H9 (cell line): ENCODE measurements around the gene EIF3A. TPM values are rescaled to one million over a fixed set of nuclear protein-coding genes. Genes with fewer than 3 reads are reported as not detected.

Source experiments
- DNase-seq: peaks from one replicate; pipeline ENCODE4 v3.0.0-alpha.2; 2017
- H2AFZ ChIP-seq: one replicate; pipeline ENCODE4 v1.6.1; 2013; ENCODE audit warnings: mild to moderate bottlenecking, low read length, control low read depth, moderate library complexity
- H2AK5ac ChIP-seq: 2 replicates; pipeline ENCODE4 v1.6.1; 2013; ENCODE audit warnings: low read length, control low read depth, mixed read lengths; ENCODE audit not compliant: insufficient read length
- H2BK120ac ChIP-seq: one replicate; pipeline ENCODE4 v1.6.1; 2013; ENCODE audit warnings: low read depth, mild to moderate bottlenecking, low read length, control low read depth, inconsistent platforms; ENCODE audit not compliant: poor library complexity, severe bottlenecking
- H2BK12ac ChIP-seq: 2 replicates; pipeline ENCODE4 v1.6.1; 2013; ENCODE audit warnings: low read length, control low read depth, mixed read lengths, low read depth; ENCODE audit not compliant: insufficient read length
- H2BK15ac ChIP-seq: 2 replicates; pipeline ENCODE4 v1.6.1; 2013; ENCODE audit warnings: low read depth, low read length, control low read depth
- H2BK20ac ChIP-seq: one replicate; pipeline ENCODE4 v1.6.1; 2013; ENCODE audit warnings: low read depth, mild to moderate bottlenecking, low read length, control low read depth, inconsistent platforms; ENCODE audit not compliant: poor library complexity, severe bottlenecking
- H2BK5ac ChIP-seq: 2 replicates; pipeline ENCODE4 v1.6.1; 2013; ENCODE audit warnings: low read length, control low read depth, mixed read lengths; ENCODE audit not compliant: insufficient read length
- H3K14ac ChIP-seq: 2 replicates; pipeline ENCODE4 v1.6.1; 2013; ENCODE audit warnings: low read length, control low read depth; ENCODE audit not compliant: insufficient read depth
- H3K18ac ChIP-seq: 2 replicates; pipeline ENCODE4 v1.6.1; 2013; ENCODE audit warnings: low read depth, mild to moderate bottlenecking, mixed read lengths, low read length, control low read depth; ENCODE audit not compliant: insufficient read length
- H3K23ac ChIP-seq: 2 replicates; pipeline ENCODE4 v1.6.1; 2013; ENCODE audit warnings: low read length, control low read depth, mixed read lengths, low read depth; ENCODE audit not compliant: insufficient read length
- H3K23me2 ChIP-seq: 2 replicates; pipeline ENCODE4 v1.6.1; 2013; ENCODE audit warnings: low read depth, mild to moderate bottlenecking, mixed read lengths, low read length, control low read depth; ENCODE audit not compliant: insufficient read length, poor library complexity, severe bottlenecking
- H3K27ac ChIP-seq: 2 replicates; pipeline ENCODE4 v1.5.1; 2013; ENCODE audit warnings: low read length, control low read depth, mixed read lengths, low read depth; ENCODE audit not compliant: insufficient read length
- H3K27me3 ChIP-seq: 2 replicates; pipeline ENCODE4 v1.6.1; 2013; ENCODE audit warnings: low read length, control low read depth, inconsistent platforms; ENCODE audit not compliant: insufficient read depth
- H3K4ac ChIP-seq: 2 replicates; pipeline ENCODE4 v1.6.1; 2013; ENCODE audit warnings: low read depth, mild to moderate bottlenecking, control low read depth, inconsistent platforms, low read length, moderate library complexity
- H3K4me1 ChIP-seq: 2 replicates; pipeline ENCODE4 v1.6.1; 2013; ENCODE audit warnings: low read length, control low read depth, inconsistent platforms; ENCODE audit not compliant: insufficient read depth
- H3K4me2 ChIP-seq: 2 replicates; pipeline ENCODE4 v1.6.1; 2013; ENCODE audit warnings: low read length, control low read depth, mixed read lengths; ENCODE audit not compliant: insufficient read length, insufficient read depth
- H3K56ac ChIP-seq: 2 replicates; pipeline ENCODE4 v1.6.1; 2013; ENCODE audit warnings: low read depth, mild to moderate bottlenecking, mixed read lengths, low read length, control low read depth; ENCODE audit not compliant: insufficient read length
- H3K79me1 ChIP-seq: 2 replicates; pipeline ENCODE4 v1.6.1; 2013; ENCODE audit warnings: low read depth, mild to moderate bottlenecking, moderate library complexity, low read length, control low read depth, inconsistent platforms; ENCODE audit not compliant: insufficient read depth, poor library complexity, severe bottlenecking
- H3K79me2 ChIP-seq: 2 replicates; pipeline ENCODE4 v1.6.1; 2013; ENCODE audit warnings: low read length, control low read depth, inconsistent platforms; ENCODE audit not compliant: insufficient read depth
- H3K9ac ChIP-seq: 2 replicates; pipeline ENCODE4 v1.6.1; 2013; ENCODE audit warnings: low read length, control low read depth, mixed read lengths; ENCODE audit not compliant: insufficient read length; ENCODE audit errors: extremely low read depth
- H3K9me3 ChIP-seq: one replicate; pipeline ENCODE4 v1.6.1; 2013; ENCODE audit warnings: low read depth, low read length, inconsistent platforms; ENCODE audit not compliant: control insufficient read depth
- H3T11ph ChIP-seq: one replicate; pipeline ENCODE4 v1.6.1; 2013; ENCODE audit warnings: mild to moderate bottlenecking, low read length, control low read depth, inconsistent platforms
- H4K20me1 ChIP-seq: one replicate; pipeline ENCODE4 v1.6.1; 2013; ENCODE audit not compliant: control insufficient read depth, insufficient read length, insufficient read depth
- H4K5ac ChIP-seq: 2 replicates; pipeline ENCODE4 v1.6.1; 2013; ENCODE audit warnings: low read depth, mild to moderate bottlenecking, mixed read lengths, low read length, control low read depth; ENCODE audit not compliant: insufficient read length
- H4K8ac ChIP-seq: replicated peaks from 2 replicates; pipeline ENCODE4 v1.6.1; 2013; ENCODE audit warnings: low read length, control low read depth, mixed read lengths, low read depth; ENCODE audit not compliant: insufficient read length
- H4K91ac ChIP-seq: 2 replicates; pipeline ENCODE4 v1.6.1; 2013; ENCODE audit warnings: low read depth, mild to moderate bottlenecking, moderate library complexity, mixed read lengths, low read length, control low read depth; ENCODE audit not compliant: insufficient read length
- H3K27ac Mint-ChIP-seq, 3 experiments: 2 replicates in 2 of 3; 3 replicates in 1 of 3; pipeline ENCODE4 v1.8.0; 2020 to 2021; ENCODE audit warnings: mixed read lengths in 3 of 3, mild to moderate bottlenecking in 1 of 3, moderate library complexity in 1 of 3
- H3K27me3 Mint-ChIP-seq: 2 replicates; pipeline ENCODE4 v1.8.0; 2021; ENCODE audit warnings: low read depth, mild to moderate bottlenecking, moderate library complexity, mixed read lengths
- H3K36me3 Mint-ChIP-seq, 3 experiments: 2 replicates in 2 of 3; 3 replicates in 1 of 3; pipeline ENCODE4 v1.8.0; 2020 to 2021; ENCODE audit warnings: low read depth in 3 of 3, mixed read lengths in 3 of 3; ENCODE audit not compliant: insufficient read depth in 1 of 3
- H3K4me1 Mint-ChIP-seq, 2 experiments: 2 replicates each; pipeline ENCODE4 v1.8.0; 2020; ENCODE audit warnings: mixed read lengths in 2 of 2
- H3K4me3 Mint-ChIP-seq, 2 experiments: 2 replicates in 1 of 2; 3 replicates in 1 of 2; pipeline ENCODE4 v1.8.0; 2020 to 2021; ENCODE audit warnings: mild to moderate bottlenecking in 2 of 2, mixed read lengths in 2 of 2, moderate library complexity in 1 of 2
- H3K9me3 Mint-ChIP-seq, 2 experiments: 2 replicates in 1 of 2; 3 replicates in 1 of 2; pipeline ENCODE4 v1.8.0; 2020; ENCODE audit warnings: mild to moderate bottlenecking in 2 of 2, mixed read lengths in 2 of 2, moderate library complexity in 1 of 2
- CTCF ChIP-seq: fragments of 200-600 bp; sonication (generic); conservative IDR thresholded peaks from 3 replicates; pipeline ENCODE4 v1.8.0; 2021; ENCODE audit warnings: antibody characterized with exemption, mild to moderate bottlenecking
- WGBS: extraction: QIAGEN DNeasy Blood & Tissue Kit; methylation state at CpG from one replicate; pipeline ENCODE4 v1.1.7; 2013; ENCODE audit warnings: missing lambda C conversion rate, low lambda C conversion rate, mixed read lengths; ENCODE audit not compliant: insufficient read length; ENCODE audit errors: extremely low coverage; 5-methylcytosine and 5-hydroxymethylcytosine counted together
- total RNA-seq: library from RNA; stranded (reverse); gene quantifications from 2 replicates; pipeline ENCODE4 v1.2.1, GENCODE V29; 2021

Gene EIF3A
- total RNA-seq, 1 experiment from 2014 or later = 206 TPM

- H3K36me3 Mint-ChIP-seq = peaks cover 71 to 100% (median 97%) of the 10 kb centered on the region in 3 experiments; a peak in 6 of 7 replicates
- H3K18ac ChIP-seq = no peak overlapping the region
- no peaks in the 10 kb centered on the region for H4K20me1 ChIP-seq
- no peaks in the 10 kb centered on the region for H3K79me1 ChIP-seq
- DNase-seq = no peak
- H4K8ac ChIP-seq = no peak overlapping the region
- H2AFZ ChIP-seq = no peak overlapping the region
- H2BK120ac ChIP-seq = no peak overlapping the region
- no peaks in the 10 kb centered on the region for H3K27me3 ChIP-seq
- no peak overlapping the region for H3T11ph ChIP-seq
- H3K27ac Mint-ChIP-seq = peak overlapping the region in 2 of 3 experiments; percentile 66 to 72; a peak in 2 of 7 replicates
- H2BK5ac ChIP-seq = no peak overlapping the region
- H3K27me3 Mint-ChIP-seq = no peaks in the 10 kb centered on the region
- H3K4me1 Mint-ChIP-seq = peaks cover 0 to 3% of the 10 kb centered on the region in 2 experiments; a peak in 3 of 4 replicates
- no peak overlapping the region for H3K9ac ChIP-seq
- no peak overlapping the region for H3K56ac ChIP-seq
- H3K4me3 Mint-ChIP-seq = no peak overlapping the region
- no peaks in the 10 kb centered on the region for H3K9me3 ChIP-seq
- no peak overlapping the region for H4K5ac ChIP-seq
- H2BK15ac ChIP-seq = no peak overlapping the region
- H3K9me3 Mint-ChIP-seq = no peaks in the 10 kb centered on the region
- no CpG with 5 or more reads among the region's 1 CpG for WGBS
- no peak for TF ChIP-seq CTCF
- H3K27ac ChIP-seq = no peak overlapping the region
- H4K91ac ChIP-seq = no peak overlapping the region
- no peaks in the 10 kb centered on the region for H3K4me1 ChIP-seq
- no peak overlapping the region for H2BK12ac ChIP-seq
- H2AK5ac ChIP-seq = no peak overlapping the region
- H3K4me2 ChIP-seq = no peak overlapping the region
- peaks cover 14% of the 10 kb centered on the region; the same call in 1 of the 2 replicates for H3K79me2 ChIP-seq
- no peaks in the 10 kb centered on the region for H3K23me2 ChIP-seq
- no peak overlapping the region for H3K23ac ChIP-seq
- no peak overlapping the region for H3K4ac ChIP-seq
- no peak overlapping the region for H3K14ac ChIP-seq
- no peak overlapping the region for H2BK20ac ChIP-seq
These were observed 19.3 kb downstream of the EIF3A start for GRCh38 chr10:119061352-119061751.
